SH-SY5Y (cell line): Measurements from ENCODE around the gene NLRP12.

Source experiments
- GATA2 ChIP-seq: IDR thresholded peaks from 2 replicates; pipeline ENCODE4 v1.6.1; 2011; ENCODE audit warnings: mild to moderate bottlenecking, low read depth, low read length
- GATA3 ChIP-seq: IDR thresholded peaks from 2 replicates; pipeline ENCODE4 v1.6.1; 2011; ENCODE audit warnings: low read depth, mild to moderate bottlenecking, low read length, moderate library complexity

DNA sequence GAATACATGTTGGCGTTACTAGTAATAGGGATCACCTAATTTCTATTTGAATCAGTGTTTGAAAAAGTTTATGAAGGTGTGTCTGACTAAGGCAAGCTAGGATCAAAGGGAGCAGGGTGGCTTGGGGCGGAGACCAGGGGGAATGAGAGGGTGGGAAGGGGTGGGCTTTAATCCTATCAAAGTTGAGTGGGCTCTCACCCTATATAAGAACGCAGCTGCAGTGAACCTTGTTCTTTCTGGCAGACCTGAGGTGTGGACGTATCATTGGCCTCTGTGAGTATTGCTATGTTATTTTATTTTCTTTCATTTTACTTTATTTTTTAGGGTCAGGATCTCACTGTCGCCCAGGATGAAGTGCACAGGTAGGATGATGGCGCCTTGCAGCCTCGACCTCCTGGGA is 37.4 kb downstream of the NLRP12 start:
- no peak for TF ChIP-seq GATA3
- no peak for TF ChIP-seq GATA2
